HepG2 (cell line): ENCODE measurements around the gene ROCK1. TPM values are rescaled to one million over a fixed set of nuclear protein-coding genes. Genes with fewer than 3 reads are reported as not detected.

Experiments used
- ATAC-seq: fragments of 200-7000 bp; cut with Tn5 transposase; 3 replicates; pipeline ENCODE4 v1.9.1; 2020; ENCODE audit warnings: mild to moderate bottlenecking, moderate library complexity
- BruUV-seq: library from RNA; stranded (reverse); fragments of 400-500 nt; replicated peaks from 2 replicates; lab custom pipeline; 2021; lab: Mats Ljungman, UMichigan
- CTCF ChIA-PET: fragments of 300-600 bp; formaldehyde crosslinking; extraction: SDS; loops from one replicate; lab custom pipeline; 2021; ENCODE audit warnings: low total read pairs, inconsistent platforms, low intra/inter-chr PET ratio; lab: Yijun Ruan, JAX
- POLR2A ChIA-PET: fragments of 350-600 bp; sonication (Branson Sonifier 250); formaldehyde crosslinking; loops from one replicate; lab custom pipeline; 2020; ENCODE audit warnings: antibody characterized with exemption, inconsistent platforms; lab: Yijun Ruan, JAX
- DNase-seq: peaks from one replicate; pipeline ENCODE4 v3.0.0-alpha.2; 2015; ENCODE audit warnings: low spot score
- FAIRE-seq: peaks from 3 replicates; lab custom pipeline; 2011; peaks lifted over from hg19 to GRCh38; lab: Jason Lieb, UNC
- H2AFZ ChIP-seq: one replicate; pipeline ENCODE4 v1.6.1; 2011; ENCODE audit warnings: low read length, inconsistent platforms
- H3K27ac ChIP-seq: fragments of 300-600 bp; 3 replicates; pipeline ENCODE4 v1.8.0; 2011; ENCODE audit warnings: mixed run types, mild to moderate bottlenecking, mixed read lengths, low read length, inconsistent platforms; ENCODE audit not compliant: insufficient read depth; ENCODE audit errors: extremely low read length
- H3K27me3 ChIP-seq, 2 experiments: fragments of 200-600 bp in 1 of 2; 2 replicates in 1 of 2; 3 replicates in 1 of 2; pipeline versions ENCODE4 v1.6.0 to v1.8.0; 2011; ENCODE audit warnings: low read length in 2 of 2, mild to moderate bottlenecking in 2 of 2, moderate library complexity in 2 of 2, inconsistent platforms in 1 of 2; ENCODE audit not compliant: insufficient read depth in 2 of 2, control insufficient read depth in 1 of 2
- H3K36me3 ChIP-seq, 2 experiments: fragments of 200-600 bp in 1 of 2; replicated peaks in 1 of 2; 2 replicates in 1 of 2; 3 replicates in 1 of 2; pipeline versions ENCODE4 v1.5.1 to v1.8.0; 2011; ENCODE audit warnings: low read length in 2 of 2, inconsistent platforms in 1 of 2; ENCODE audit not compliant: insufficient read depth in 2 of 2, control insufficient read depth in 1 of 2
- H3K4me1 ChIP-seq: 2 replicates; pipeline ENCODE4 v1.5.1; 2012; ENCODE audit warnings: low read length, inconsistent platforms; ENCODE audit not compliant: insufficient read depth
- H3K4me2 ChIP-seq: 2 replicates; pipeline ENCODE4 v1.6.0; 2011; ENCODE audit warnings: low read depth, low read length, inconsistent platforms
- H3K4me3 ChIP-seq, 3 experiments: fragments of 200-600 bp in 1 of 3; sonication (generic), shearing (Covaris generic) in 1 of 3; replicated peaks in 1 of 3; 2 replicates each; pipeline ENCODE4 v1.5.1; 2011 to 2016; ENCODE audit warnings: low read length in 3 of 3, inconsistent platforms in 2 of 3, low read depth in 2 of 3, mild to moderate bottlenecking in 2 of 3, control low read depth in 1 of 3, mixed read lengths in 1 of 3; ENCODE audit not compliant: insufficient read depth in 1 of 3
- H3K79me2 ChIP-seq: one replicate; pipeline ENCODE4 v1.6.1; 2011; ENCODE audit warnings: low read length, inconsistent platforms; ENCODE audit not compliant: insufficient read depth
- H3K9ac ChIP-seq: 2 replicates; pipeline ENCODE4 v1.6.0; 2011; ENCODE audit warnings: mild to moderate bottlenecking, low read depth, low read length, inconsistent platforms; ENCODE audit not compliant: insufficient read depth
- H3K9me3 ChIP-seq: 2 replicates; pipeline ENCODE4 v1.5.1; 2012; ENCODE audit warnings: mild to moderate bottlenecking, low read length
- H4K20me1 ChIP-seq: 2 replicates; pipeline ENCODE4 v1.6.0; 2011; ENCODE audit warnings: inconsistent platforms, mild to moderate bottlenecking, low read length, moderate library complexity; ENCODE audit not compliant: insufficient read depth
- CBX2 ChIP-seq, 2 experiments: fragments of 200-600 bp in 1 of 2; sonication (generic); formaldehyde crosslinking in 1 of 2; IDR thresholded peaks; 2 replicates each; pipeline versions ENCODE4 v1.7.0 to v1.8.1; 2018 to 2022; ENCODE audit warnings: low read depth in 2 of 2, low read length in 1 of 2, mild to moderate bottlenecking in 1 of 2, missing genetic modification reagents in 1 of 2
- HNF4G ChIP-seq, 2 experiments: sonication (generic) in 1 of 2; formaldehyde crosslinking in 1 of 2; IDR thresholded peaks; 2 replicates each; pipeline versions ENCODE4 v1.4.0 to v1.6.1; 2011 to 2020; ENCODE audit warnings: borderline replicate concordance in 2 of 2, low read depth in 2 of 2, mild to moderate bottlenecking in 2 of 2, low read length in 1 of 2, missing genetic modification reagents in 1 of 2, moderate library complexity in 1 of 2
- HNRNPLL ChIP-seq: fragments of 200-400 bp; formaldehyde crosslinking; IDR thresholded peaks from 2 replicates; pipeline ENCODE4 v1.6.1; 2017; ENCODE audit warnings: mild to moderate bottlenecking, low read depth, low read length; ENCODE audit not compliant: poor library complexity, severe bottlenecking
- MAFK ChIP-seq, 2 experiments: IDR thresholded peaks in 1 of 2; conservative IDR thresholded peaks in 1 of 2; 2 replicates each; pipeline ENCODE4 v1.6.1; 2011; ENCODE audit warnings: improper control_type of control experiment in 2 of 2, low read length in 2 of 2
- REL ChIP-seq: sonication (generic); formaldehyde crosslinking; conservative IDR thresholded peaks from 2 replicates; pipeline ENCODE4 v1.8.0; 2022; ENCODE audit warnings: mild to moderate bottlenecking, missing genetic modification reagents, moderate library complexity
- SRY ChIP-seq: sonication (generic); formaldehyde crosslinking; IDR thresholded peaks from 2 replicates; pipeline ENCODE4 v1.8.0; 2022; ENCODE audit warnings: mild to moderate bottlenecking, missing genetic modification reagents
- TBX3 ChIP-seq: fragments of 450-650 bp; IDR thresholded peaks from 2 replicates; pipeline ENCODE4 v1.6.1; 2017; ENCODE audit warnings: antibody characterized with exemption, mild to moderate bottlenecking, inconsistent platforms, borderline replicate concordance
- ZNF660 ChIP-seq: sonication (generic); formaldehyde crosslinking; IDR thresholded peaks from 2 replicates; pipeline ENCODE4 v1.5.1; 2020; ENCODE audit warnings: mild to moderate bottlenecking, low read depth, missing genetic modification reagents, borderline replicate concordance
- WGBS: methylation state at CpG from one replicate; pipeline ENCODE4 v1.1.6; 2017; ENCODE audit warnings: low lambda C conversion rate; 5-methylcytosine and 5-hydroxymethylcytosine counted together
- in situ Hi-C: cut with HindIII; loops from 2 replicates; pipeline ENCODE4 v1.10.0; 2017; ENCODE audit warnings: low pct_unique_long_range_greater_than_20kb; ENCODE audit not compliant: extremely low pct_ligation_motif_present
- intact Hi-C: fragments of 100-400 bp; cut with micrococcal nuclease; formaldehyde crosslinking; loops from one replicate; pipeline ENCODE4 v1.10.0; 2022; ENCODE audit not compliant: unreplicated experiment
- polyA plus RNA-seq, 8 experiments: library from polyadenylated mRNA; depleted of rRNA in 3 of 8; stranded (reverse) in 7 of 8; unstranded in 1 of 8; fragments of >200 nt; fragmentation: Illumina TruSeq in 4 of 8; extraction: Trizol in 4 of 8; gene quantifications; 2 replicates each; pipeline versions ENCODE4 v1.2.1 to v1.2.3, GENCODE V29; 2011 to 2016; ENCODE audit warnings: low read depth in 4 of 8, missing spikeins in 1 of 8, mixed read lengths in 1 of 8; ENCODE audit not compliant: insufficient read depth in 1 of 8
- total RNA-seq, 5 experiments: library from RNA; depleted of rRNA; stranded (reverse); fragments of >200 nt; fragmentation: Illumina TruSeq; extraction: Trizol; gene quantifications; 2 replicates each; pipeline ENCODE4 v1.2.3, GENCODE V29; 2016; ENCODE audit warnings: low read depth in 1 of 5
- TF ChIP-seq, protein P1 (sequence below): sonication (generic); formaldehyde crosslinking; IDR thresholded peaks from 2 replicates; pipeline ENCODE4 v1.4.0; 2020; ENCODE audit warnings: mild to moderate bottlenecking, missing genetic modification reagents

Gene ROCK1
- total and polyA plus RNA-seq, 2 of the 13 experiments (the other 11 are each of a cell fraction or from before 2014, with no cell fraction given) = 10.5 to 27.2 TPM

GRCh38 chr18:21112543-21113105 lies 1.0 kb upstream of the ROCK1 start:
- Histone ChIP-seq H4K20me1 (peaks cover 23% of the 10 kb centered on the region), H2AFZ (peak overlapping the region; percentile 90), H3K36me3 (no peaks in the 10 kb centered on the region), H3K9me3 (no peaks in the 10 kb centered on the region), H3K4me1 (peaks cover 29% of the 10 kb centered on the region), H3K4me2 (peak overlapping the region; percentile 99), H3K4me3 (peak overlapping the region; percentile 67 to 100 (median 94)), H3K9ac (peak overlapping the region; percentile 31; the same call in 1 of the 2 replicates), H3K79me2 (peaks cover 39% of the 10 kb centered on the region), H3K27me3 (no peaks in the 10 kb centered on the region; a peak in 2 of 5 replicates), H3K27ac (no peak overlapping the region)
- FAIRE-seq (no peak), DNase-seq (no peak), ATAC-seq (no peak)
- in situ Hi-C loops = no loop called here
- ChIA-PET POLR2A (interaction anchor here (1.3 kb wide), 1 partner anchor 358 kb away, joined by 6 read pairs; no protein-coding TSS in a partner anchor), CTCF (no interaction called here)
- intact Hi-C loops = no loop called here
- no peak for TF ChIP-seq HNRNPLL
- peak; percentile 91 for TF ChIP-seq CBX2 (IDR thresholded peaks at IDR 0.05; ENCODE audit: low read depth, low read length)
- no peak for TF ChIP-seq CBX2 (CRISPR knock-in tag; IDR thresholded peaks at IDR 0.05; ENCODE audit: low read depth)
- TF ChIP-seq HNF4G (IDR thresholded peaks at IDR 0.05; ENCODE audit: borderline replicate concordance, low read depth, low read length) = no peak
- no peak for TF ChIP-seq HNF4G (CRISPR knock-in tag; IDR thresholded peaks at IDR 0.05; ENCODE audit: borderline replicate concordance, low read depth)
- TF ChIP-seq MAFK (conservative IDR thresholded peaks at IDR 0.05 in 1 of 2, IDR thresholded peaks at IDR 0.05 in 1 of 2; ENCODE audit: low read length in 2 of 2) = no peak
- no peak for TF ChIP-seq SRY (CRISPR knock-in tag)
- TF ChIP-seq, protein P1, sequence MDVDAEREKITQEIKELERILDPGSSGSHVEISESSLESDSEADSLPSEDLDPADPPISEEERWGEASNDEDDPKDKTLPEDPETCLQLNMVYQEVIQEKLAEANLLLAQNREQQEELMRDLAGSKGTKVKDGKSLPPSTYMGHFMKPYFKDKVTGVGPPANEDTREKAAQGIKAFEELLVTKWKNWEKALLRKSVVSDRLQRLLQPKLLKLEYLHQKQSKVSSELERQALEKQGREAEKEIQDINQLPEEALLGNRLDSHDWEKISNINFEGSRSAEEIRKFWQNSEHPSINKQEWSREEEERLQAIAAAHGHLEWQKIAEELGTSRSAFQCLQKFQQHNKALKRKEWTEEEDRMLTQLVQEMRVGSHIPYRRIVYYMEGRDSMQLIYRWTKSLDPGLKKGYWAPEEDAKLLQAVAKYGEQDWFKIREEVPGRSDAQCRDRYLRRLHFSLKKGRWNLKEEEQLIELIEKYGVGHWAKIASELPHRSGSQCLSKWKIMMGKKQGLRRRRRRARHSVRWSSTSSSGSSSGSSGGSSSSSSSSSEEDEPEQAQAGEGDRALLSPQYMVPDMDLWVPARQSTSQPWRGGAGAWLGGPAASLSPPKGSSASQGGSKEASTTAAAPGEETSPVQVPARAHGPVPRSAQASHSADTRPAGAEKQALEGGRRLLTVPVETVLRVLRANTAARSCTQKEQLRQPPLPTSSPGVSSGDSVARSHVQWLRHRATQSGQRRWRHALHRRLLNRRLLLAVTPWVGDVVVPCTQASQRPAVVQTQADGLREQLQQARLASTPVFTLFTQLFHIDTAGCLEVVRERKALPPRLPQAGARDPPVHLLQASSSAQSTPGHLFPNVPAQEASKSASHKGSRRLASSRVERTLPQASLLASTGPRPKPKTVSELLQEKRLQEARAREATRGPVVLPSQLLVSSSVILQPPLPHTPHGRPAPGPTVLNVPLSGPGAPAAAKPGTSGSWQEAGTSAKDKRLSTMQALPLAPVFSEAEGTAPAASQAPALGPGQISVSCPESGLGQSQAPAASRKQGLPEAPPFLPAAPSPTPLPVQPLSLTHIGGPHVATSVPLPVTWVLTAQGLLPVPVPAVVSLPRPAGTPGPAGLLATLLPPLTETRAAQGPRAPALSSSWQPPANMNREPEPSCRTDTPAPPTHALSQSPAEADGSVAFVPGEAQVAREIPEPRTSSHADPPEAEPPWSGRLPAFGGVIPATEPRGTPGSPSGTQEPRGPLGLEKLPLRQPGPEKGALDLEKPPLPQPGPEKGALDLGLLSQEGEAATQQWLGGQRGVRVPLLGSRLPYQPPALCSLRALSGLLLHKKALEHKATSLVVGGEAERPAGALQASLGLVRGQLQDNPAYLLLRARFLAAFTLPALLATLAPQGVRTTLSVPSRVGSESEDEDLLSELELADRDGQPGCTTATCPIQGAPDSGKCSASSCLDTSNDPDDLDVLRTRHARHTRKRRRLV (CRISPR knock-in tag) = no peak
- no peak for TF ChIP-seq TBX3
- TF ChIP-seq REL (CRISPR knock-in tag) = no peak
- no peak for TF ChIP-seq ZNF660 (CRISPR knock-in tag)
- BruUV-seq = no TSS peak
- WGBS = 2% methylated on average over 9 of the region's 9 CpGs
